Thyroid gland (tissue), 4 donors: ENCODE measurements around the gene JOSD2.

ENCODE experiments used
- CTCF ChIP-seq, 6 experiments: fragments of 200-600 bp in 3 of 6; fragments of 450-650 bp in 3 of 6; sonication (generic) in 3 of 6; IDR thresholded peaks; one replicate each; pipeline ENCODE4 v1.5.1; 2016 to 2019; ENCODE audit warnings: antibody characterized with exemption in 6 of 6, mild to moderate bottlenecking in 2 of 6, inconsistent platforms in 1 of 6, moderate library complexity in 1 of 6
- POLR2A ChIP-seq, 2 donors: fragments of 450-650 bp; IDR thresholded peaks; one replicate each; pipeline ENCODE4 v1.6.1; 2017; ENCODE audit warnings: antibody characterized with exemption in 2 of 2, mild to moderate bottlenecking in 2 of 2, moderate library complexity in 1 of 2

- no peak for TF ChIP-seq CTCF (IDR thresholded peaks at IDR 0.05)
- TF ChIP-seq POLR2A (IDR thresholded peaks at IDR 0.05): no peak
These were observed 22.0 kb upstream of the JOSD2 start for GRCh38 chr19:50532952-50533351.
